HUES64 (cell line): Measurements from ENCODE around the gene GARIN5A. TPM values are rescaled to one million over a fixed set of nuclear protein-coding genes. Genes with fewer than 3 reads are reported as not detected.

Experiments
- H3K27ac ChIP-seq: 2 replicates; pipeline ENCODE4 v1.7.0; 2013; ENCODE audit warnings: low read depth, low read length, inconsistent platforms
- H3K27me3 ChIP-seq: 2 replicates; pipeline ENCODE4 v1.6.1; 2013; ENCODE audit warnings: mild to moderate bottlenecking, low read length; ENCODE audit not compliant: insufficient read depth
- H3K36me3 ChIP-seq: 2 replicates; pipeline ENCODE4 v1.6.1; 2013; ENCODE audit warnings: mild to moderate bottlenecking, low read length; ENCODE audit not compliant: insufficient read depth
- H3K4me1 ChIP-seq: 2 replicates; pipeline ENCODE4 v1.6.1; 2013; ENCODE audit warnings: mild to moderate bottlenecking, low read length, moderate library complexity; ENCODE audit not compliant: insufficient read depth
- H3K4me3 ChIP-seq: 2 replicates; pipeline ENCODE4 v1.5.1; 2013; ENCODE audit warnings: mild to moderate bottlenecking, low read length, moderate library complexity
- H3K9ac ChIP-seq: 2 replicates; pipeline ENCODE4 v1.6.1; 2013; ENCODE audit warnings: mild to moderate bottlenecking, low read depth, low read length
- H3K9me3 ChIP-seq: 2 replicates; pipeline ENCODE4 v1.6.1; 2013; ENCODE audit warnings: low read depth, low read length; ENCODE audit not compliant: insufficient read depth
- WGBS: fragments of 150-250, 120-280 bp; methylation state at CpG from one replicate; pipeline ENCODE4 v1.1.7; 2013; ENCODE audit warnings: missing lambda C conversion rate; 5-methylcytosine and 5-hydroxymethylcytosine counted together
- polyA plus RNA-seq, 2 experiments: library from polyadenylated mRNA; stranded (reverse); fragments of 50-300 nt; gene quantifications; one replicate each; pipeline ENCODE4 v1.2.3, GENCODE V29; 2013

Gene GARIN5A
- polyA plus RNA-seq (2013, experiment 1 of 2), result 2.8 TPM
- 2.5 TPM for polyA plus RNA-seq (2013, experiment 2 of 2)

- H3K9me3 ChIP-seq, result peaks cover 12% of the 10 kb centered on the region
- H3K27ac ChIP-seq, result peak within 1 kb of the TSS; percentile 96
- H3K4me1 ChIP-seq, result no peaks in the 10 kb centered on the region
- peak within 1 kb of the TSS; percentile 93 for H3K9ac ChIP-seq
- no peaks in the 10 kb centered on the region for H3K27me3 ChIP-seq
- whole genome bisulfite sequencing, result 9% methylated on average over 58 of the region's 58 CpGs
- peak within 1 kb of the TSS; percentile 93 for H3K4me3 ChIP-seq
- peaks cover 31% of the 10 kb centered on the region for H3K36me3 ChIP-seq
These were observed at the start of gene GARIN5A, which contains the start of gene EMC10 for GRCh38 chr19:50476224-50476906. Gene GARIN5A (minus strand): TSS chr19:50476848. CDS start chr19:50476388, 460 bp downstream. Gene EMC10 (plus strand): TSS chr19:50476507. CDS start chr19:50476545, 38 bp downstream.

DNA sequence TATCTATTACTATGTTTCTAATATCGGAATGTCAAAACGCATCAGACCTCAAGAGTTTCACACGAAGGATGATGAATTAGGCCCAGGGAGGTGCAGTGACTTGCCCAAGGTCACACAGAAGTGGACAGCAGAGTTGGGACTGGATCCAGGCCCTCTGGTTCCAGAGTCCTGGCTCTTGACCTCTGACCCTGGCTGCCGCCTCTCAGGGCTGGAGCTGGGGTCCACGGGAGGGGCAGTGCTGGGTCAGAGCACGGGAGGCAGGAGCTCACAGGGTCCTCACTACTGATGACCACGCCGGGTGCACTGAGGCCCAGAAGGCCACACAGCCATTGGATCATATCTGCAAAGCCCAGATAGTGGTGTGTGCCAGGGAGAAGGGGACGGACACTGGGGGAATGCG, 46.2 kb upstream of the GARIN5A start:
- Histone ChIP-seq H3K27me3 (no peaks in the 10 kb centered on the region), H3K9me3 (peaks cover 8% of the 10 kb centered on the region; the same call in 1 of the 2 replicates)
- 91% methylated on average over 10 of the region's 10 CpGs for WGBS

DNA sequence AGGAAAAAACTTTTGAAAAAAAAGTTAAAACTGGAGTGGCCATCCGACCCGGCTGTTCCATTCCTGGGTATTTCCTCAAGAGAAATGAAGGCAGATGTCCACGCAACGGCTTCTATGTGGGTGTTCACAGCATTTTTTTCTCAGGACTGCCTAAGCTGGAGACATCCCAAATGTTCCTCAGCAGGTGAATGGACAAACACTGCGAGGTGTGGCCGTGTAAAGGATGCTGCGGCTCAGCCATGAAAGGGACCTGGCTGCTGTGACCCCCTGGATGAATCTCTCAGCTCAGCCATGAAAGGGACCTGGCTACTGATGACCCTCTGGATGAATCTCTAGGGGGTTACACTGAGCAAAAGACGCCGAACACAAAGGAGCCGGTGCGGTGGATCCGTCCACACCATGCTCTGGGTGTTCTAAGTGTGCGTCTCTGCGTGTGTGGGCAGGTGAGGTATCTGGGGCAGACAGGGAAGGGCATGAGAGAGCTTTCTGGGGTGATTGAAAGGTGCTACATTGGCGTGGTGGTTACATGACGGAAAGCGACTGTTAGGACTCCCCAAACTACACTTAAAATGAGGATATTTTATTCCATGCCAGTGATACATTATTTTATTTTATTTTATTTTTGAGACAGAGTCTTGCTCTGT, 44.3 kb upstream of the GARIN5A start:
- H3K4me3 ChIP-seq, result no peak overlapping the region
- H3K9me3 ChIP-seq, result 0 out of 2 replicates have a peak, but pooled peaks cover 6% of the 10 kb centered on the region
- no peak overlapping the region for H3K27ac ChIP-seq
- no peaks in the 10 kb centered on the region for H3K27me3 ChIP-seq
- no peaks in the 10 kb centered on the region for H3K4me1 ChIP-seq
- no peaks in the 10 kb centered on the region for H3K36me3 ChIP-seq
- no peak overlapping the region for H3K9ac ChIP-seq
- 93% methylated on average over 14 of the region's 17 CpGs for WGBS

More for the DNA sequence above, 46.2 kb upstream of the GARIN5A start:
- Histone ChIP-seq H3K27ac (no peak overlapping the region), H3K9ac (no peak overlapping the region), H3K4me3 (no peak overlapping the region), H3K4me1 (no peaks in the 10 kb centered on the region), H3K36me3 (no peaks in the 10 kb centered on the region)

- no peak overlapping the region for H3K4me3 ChIP-seq
- WGBS, result 95% methylated on average over 40 of the region's 40 CpGs
- H3K36me3 ChIP-seq, result no peaks in the 10 kb centered on the region
- H3K27me3 ChIP-seq, result no peaks in the 10 kb centered on the region
- H3K27ac ChIP-seq, result no peak overlapping the region
- H3K4me1 ChIP-seq, result no peaks in the 10 kb centered on the region
- H3K9ac ChIP-seq, result no peak overlapping the region
- 0 out of 2 replicates have a peak, but pooled peaks cover 6% of the 10 kb centered on the region for H3K9me3 ChIP-seq
These were observed 42.4 kb upstream of the GARIN5A start for GRCh38 chr19:50519006-50519575.

- WGBS, result 93% methylated on average over 87 of the region's 87 CpGs
- Histone ChIP-seq H3K27me3 (no peaks in the 10 kb centered on the region; the same call in 1 of the 2 replicates), H3K4me1 (no peaks in the 10 kb centered on the region), H3K36me3 (no peaks in the 10 kb centered on the region), H3K4me3 (no peak overlapping the region), H3K27ac (no peak overlapping the region), H3K9ac (no peak overlapping the region), H3K9me3 (0 out of 2 replicates have a peak, but pooled peaks cover 6% of the 10 kb centered on the region)
These were observed 41.7 kb upstream of the GARIN5A start for GRCh38 chr19:50518091-50519005.

DNA sequence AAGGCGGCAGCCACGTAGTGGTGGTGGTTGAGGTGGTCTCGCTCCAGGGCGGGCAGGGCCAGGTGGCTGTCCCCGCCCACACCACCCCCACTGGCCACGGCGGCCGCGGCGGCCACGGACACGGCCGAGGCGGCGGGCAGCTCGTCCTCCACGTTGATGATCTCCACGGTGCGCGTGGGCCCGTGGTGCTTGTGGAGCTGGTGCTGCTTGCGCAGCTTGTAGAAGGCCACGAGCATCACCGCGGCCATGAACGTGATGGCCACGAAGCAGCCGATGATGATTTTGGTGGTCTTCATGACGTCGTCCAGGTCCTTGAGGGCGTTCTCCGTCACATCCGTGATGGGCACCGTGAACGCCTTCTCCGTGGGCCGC, 41.0 kb upstream of the GARIN5A start:
- Histone ChIP-seq H3K4me1 (no peaks in the 10 kb centered on the region), H3K9ac (no peak overlapping the region), H3K27ac (no peak overlapping the region), H3K9me3 (0 out of 2 replicates have a peak, but pooled peaks cover 6% of the 10 kb centered on the region), H3K27me3 (no peaks in the 10 kb centered on the region; the same call in 1 of the 2 replicates), H3K4me3 (no peak overlapping the region), H3K36me3 (no peaks in the 10 kb centered on the region)
- WGBS, result 95% methylated on average over 37 of the region's 37 CpGs

GRCh38 chr19:50516964-50517703, 40.5 kb upstream of the GARIN5A start:
- H3K27ac ChIP-seq, result no peak overlapping the region
- H3K27me3 ChIP-seq, result no peaks in the 10 kb centered on the region; the same call in 1 of the 2 replicates
- H3K9ac ChIP-seq, result no peak overlapping the region
- 0 out of 2 replicates have a peak, but pooled peaks cover 6% of the 10 kb centered on the region for H3K9me3 ChIP-seq
- WGBS, result 93% methylated on average over 53 of the region's 53 CpGs
- no peaks in the 10 kb centered on the region for H3K36me3 ChIP-seq
- H3K4me1 ChIP-seq, result no peaks in the 10 kb centered on the region
- no peak overlapping the region for H3K4me3 ChIP-seq

DNA sequence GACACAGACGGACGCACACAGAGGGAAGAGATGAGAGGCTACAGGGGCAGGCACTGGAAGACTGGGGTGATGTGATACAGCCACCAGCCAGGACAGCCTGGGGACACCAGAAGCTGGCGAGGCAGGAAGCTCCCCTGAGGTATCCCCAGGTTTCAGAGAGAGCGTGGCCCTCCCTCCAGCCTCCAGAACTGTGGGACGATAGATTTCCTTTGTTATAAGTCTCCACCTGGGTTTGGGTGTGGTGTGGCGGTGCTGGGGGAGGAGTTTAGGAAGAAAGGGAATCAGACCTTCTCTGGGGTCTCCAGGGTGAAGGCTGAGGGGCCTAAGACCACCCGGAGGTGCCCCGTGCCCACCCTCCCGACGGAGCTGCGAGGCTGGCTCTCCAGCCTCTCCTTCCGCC, 39.8 kb upstream of the GARIN5A start:
- H3K4me3 ChIP-seq, result no peak overlapping the region
- WGBS, result 85% methylated on average over 12 of the region's 12 CpGs
- H3K9ac ChIP-seq, result no peak overlapping the region
- H3K27me3 ChIP-seq, result no peaks in the 10 kb centered on the region; the same call in 1 of the 2 replicates
- 0 out of 2 replicates have a peak, but pooled peaks cover 6% of the 10 kb centered on the region for H3K9me3 ChIP-seq
- no peaks in the 10 kb centered on the region for H3K36me3 ChIP-seq
- no peak overlapping the region for H3K27ac ChIP-seq
- H3K4me1 ChIP-seq, result no peaks in the 10 kb centered on the region

DNA sequence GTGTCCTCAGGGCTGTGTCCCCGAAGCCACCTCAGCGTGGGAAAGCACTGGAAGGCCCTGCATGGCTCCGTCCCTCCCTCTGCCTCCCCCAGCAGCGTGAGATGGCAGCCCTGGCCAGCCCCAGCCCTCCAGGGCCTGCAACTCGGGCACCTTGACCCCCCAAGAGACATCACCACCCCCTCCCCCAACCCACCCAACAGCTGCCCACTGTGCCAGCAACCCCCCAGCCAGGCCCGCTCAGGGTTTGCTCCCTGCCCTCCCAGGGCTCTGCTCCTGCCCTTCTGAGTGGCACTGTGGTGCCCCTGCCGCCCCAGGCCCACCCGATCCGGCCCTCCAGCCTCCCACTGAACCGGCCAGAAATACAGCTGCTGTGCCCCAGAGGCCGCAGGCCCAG, 38.5 kb upstream of the GARIN5A start:
- H3K9ac ChIP-seq, result no peak overlapping the region
- no peaks in the 10 kb centered on the region for H3K4me1 ChIP-seq
- H3K27me3 ChIP-seq, result no peaks in the 10 kb centered on the region; the same call in 1 of the 2 replicates
- WGBS, result 74% methylated on average over 11 of the region's 11 CpGs
- 0 out of 2 replicates have a peak, but pooled peaks cover 6% of the 10 kb centered on the region for H3K9me3 ChIP-seq
- H3K36me3 ChIP-seq, result no peaks in the 10 kb centered on the region
- no peak overlapping the region for H3K4me3 ChIP-seq
- H3K27ac ChIP-seq, result no peak overlapping the region
